H1 (cell line): ENCODE results near the gene INHA. TPM values are rescaled to one million over a fixed set of nuclear protein-coding genes. Genes with fewer than 3 reads are reported as not detected.
A peak's percentile ranks its signal among the peaks of the same experiment; 100 is the strongest.

Experiments
- CTCF ChIA-PET: fragments of 300-600 bp; sonication (Branson Sonifier 250); formaldehyde crosslinking; loops from one replicate; lab custom pipeline; 2021; ENCODE audit not compliant: partially characterized antibody; lab: Charles Lee
- POLR2A ChIA-PET: fragments of 300-600 bp; sonication (Branson Sonifier 250); formaldehyde crosslinking; loops from one replicate; lab custom pipeline; 2021; ENCODE audit warnings: inconsistent platforms; ENCODE audit not compliant: partially characterized antibody; lab: Charles Lee
- DNase-seq, 2 experiments: peaks; one replicate each; pipeline versions ENCODE4 v3.0.0 to v3.0.0-alpha.2; 2010 to 2022; ENCODE audit warnings: low spot score in 2 of 2, low read depth in 1 of 2, mixed read lengths in 1 of 2
- FAIRE-seq: peaks from 2 replicates; lab custom pipeline; 2011; peaks lifted over from hg19 to GRCh38; lab: Jason Lieb, UNC
- H2AFZ ChIP-seq: 2 replicates; pipeline ENCODE4 v1.8.1; 2012; ENCODE audit warnings: low read length, inconsistent platforms
- H2AK5ac ChIP-seq: 2 replicates; pipeline ENCODE4 v1.6.1; 2013; ENCODE audit warnings: low read depth, low read length
- H2BK120ac ChIP-seq: replicated peaks from 2 replicates; pipeline ENCODE3; 2013; ENCODE audit warnings: low read depth, low read length, inconsistent platforms
- H2BK12ac ChIP-seq: 2 replicates; pipeline ENCODE4 v1.6.1; 2013; ENCODE audit warnings: low read depth, low read length
- H2BK15ac ChIP-seq: 2 replicates; pipeline ENCODE4 v1.6.1; 2013; ENCODE audit warnings: low read length
- H2BK20ac ChIP-seq: 2 replicates; pipeline ENCODE4 v1.6.1; 2013; ENCODE audit warnings: low read length
- H2BK5ac ChIP-seq: 2 replicates; pipeline ENCODE4 v1.6.1; 2013; ENCODE audit warnings: low read depth, low read length
- H3K14ac ChIP-seq: 2 replicates; pipeline ENCODE4 v1.6.1; 2013; ENCODE audit warnings: inconsistent platforms; ENCODE audit not compliant: insufficient read length
- H3K18ac ChIP-seq: 2 replicates; pipeline ENCODE4 v1.6.1; 2013; ENCODE audit warnings: low read length; ENCODE audit errors: extremely low read depth
- H3K23ac ChIP-seq: 2 replicates; pipeline ENCODE4 v1.6.1; 2013; ENCODE audit warnings: inconsistent platforms; ENCODE audit not compliant: insufficient read length
- H3K23me2 ChIP-seq: 2 replicates; pipeline ENCODE4 v1.6.1; 2013; ENCODE audit warnings: low read depth, low read length
- H3K27ac ChIP-seq: 2 replicates; pipeline ENCODE4 v1.6.1; 2011; ENCODE audit warnings: low read depth, low read length, inconsistent platforms
- H3K27me3 ChIP-seq, 4 experiments: replicated peaks in 1 of 4; 1 replicate in 1 of 4; 2 replicates in 3 of 4; pipeline versions ENCODE4 v1.6.1 to v1.8.1; 2011 to 2013; ENCODE audit warnings: low read length in 3 of 4, mild to moderate bottlenecking in 3 of 4, inconsistent platforms in 2 of 4, mixed read lengths in 2 of 4, moderate library complexity in 1 of 4; ENCODE audit not compliant: control insufficient read depth in 3 of 4, insufficient read depth in 3 of 4; ENCODE audit errors: extremely low read depth in 1 of 4
- H3K36me3 ChIP-seq, 4 experiments: 2 replicates each; pipeline versions ENCODE4 v1.6.1 to v1.8.1; 2011 to 2013; ENCODE audit warnings: mild to moderate bottlenecking in 4 of 4, low read length in 3 of 4, moderate library complexity in 2 of 4, control low read depth in 1 of 4, inconsistent platforms in 1 of 4; ENCODE audit not compliant: insufficient read depth in 4 of 4, control insufficient read depth in 2 of 4
- H3K4ac ChIP-seq: replicated peaks from 2 replicates; pipeline ENCODE3; 2013; ENCODE audit warnings: low read length, low read depth, mixed read lengths, inconsistent platforms; ENCODE audit not compliant: insufficient read length
- H3K4me1 ChIP-seq, 4 experiments: replicated peaks in 1 of 4; 1 replicate in 1 of 4; 2 replicates in 3 of 4; pipeline versions ENCODE4 v1.6.1 to v1.8.1; 2011 to 2013; ENCODE audit warnings: low read length in 3 of 4, inconsistent platforms in 2 of 4, mixed read lengths in 1 of 4; ENCODE audit not compliant: insufficient read depth in 4 of 4, control insufficient read depth in 3 of 4
- H3K4me2 ChIP-seq, 2 experiments: 2 replicates each; pipeline versions ENCODE4 v1.6.1 to v1.8.1; 2011 to 2013; ENCODE audit warnings: low read depth in 2 of 2, low read length in 2 of 2, control low read depth in 1 of 2, inconsistent platforms in 1 of 2, mild to moderate bottlenecking in 1 of 2; ENCODE audit not compliant: insufficient read depth in 1 of 2
- H3K4me3 ChIP-seq, 4 experiments: fragments of 200-600, 300-600 bp in 1 of 4; sonication (generic), shearing (Covaris generic), sonication (Bioruptor Twin) in 1 of 4; 2 replicates each; pipeline versions ENCODE4 v1.5.1 to v1.8.1; 2011 to 2016; ENCODE audit warnings: low read length in 4 of 4, low read depth in 3 of 4, control low read depth in 2 of 4, inconsistent platforms in 2 of 4, mild to moderate bottlenecking in 2 of 4, mixed read lengths in 1 of 4, moderate library complexity in 1 of 4; ENCODE audit not compliant: insufficient read depth in 2 of 4; ENCODE audit errors: extremely low read depth in 1 of 4
- H3K56ac ChIP-seq: replicated peaks from 2 replicates; pipeline ENCODE3; 2013; ENCODE audit warnings: low read depth, mild to moderate bottlenecking, mixed read lengths, low read length, inconsistent platforms; ENCODE audit not compliant: insufficient read length
- H3K79me1 ChIP-seq: 2 replicates; pipeline ENCODE4 v1.6.1; 2013; ENCODE audit warnings: low read depth, low read length, control low read depth
- H3K79me2 ChIP-seq, 2 experiments: 2 replicates each; pipeline versions ENCODE4 v1.6.1 to v1.8.1; 2012 to 2013; ENCODE audit warnings: low read length in 2 of 2, mild to moderate bottlenecking in 2 of 2, inconsistent platforms in 1 of 2; ENCODE audit not compliant: insufficient read depth in 2 of 2, control insufficient read depth in 1 of 2
- H3K9ac ChIP-seq, 4 experiments: replicated peaks in 1 of 4; 1 replicate in 1 of 4; 2 replicates in 3 of 4; pipeline versions ENCODE4 v1.6.1 to v1.8.1; 2011 to 2013; ENCODE audit warnings: low read depth in 3 of 4, low read length in 3 of 4, control low read depth in 2 of 4, mild to moderate bottlenecking in 2 of 4, moderate library complexity in 2 of 4, inconsistent platforms in 1 of 4; ENCODE audit errors: extremely low read depth in 1 of 4
- H3K9me3 ChIP-seq, 2 experiments: 2 replicates each; pipeline versions ENCODE4 v1.6.1 to v1.8.1; 2012 to 2013; ENCODE audit warnings: mild to moderate bottlenecking in 2 of 2, moderate library complexity in 2 of 2, control low read depth in 1 of 2, inconsistent platforms in 1 of 2, low read depth in 1 of 2, low read length in 1 of 2, mixed read lengths in 1 of 2; ENCODE audit not compliant: insufficient read depth in 2 of 2
- H4K20me1 ChIP-seq, 2 experiments: replicated peaks in 1 of 2; 2 replicates each; pipeline versions ENCODE3 to v1.8.1; 2011 to 2013; ENCODE audit warnings: inconsistent platforms in 2 of 2, low read length in 2 of 2, mild to moderate bottlenecking in 1 of 2; ENCODE audit not compliant: insufficient read depth in 2 of 2, control insufficient read depth in 1 of 2
- H4K5ac ChIP-seq: 2 replicates; pipeline ENCODE4 v1.6.1; 2013; ENCODE audit warnings: low read length, low read depth, mixed read lengths, inconsistent platforms; ENCODE audit not compliant: insufficient read length
- H4K8ac ChIP-seq: 2 replicates; pipeline ENCODE4 v1.8.0; 2013; ENCODE audit warnings: mild to moderate bottlenecking, moderate library complexity, low read length, inconsistent platforms; ENCODE audit not compliant: insufficient read depth; ENCODE audit errors: extremely low read depth
- H4K91ac ChIP-seq: replicated peaks from 2 replicates; pipeline ENCODE3; 2013; ENCODE audit warnings: low read length, mixed read lengths, inconsistent platforms; ENCODE audit not compliant: insufficient read length
- BACH1 ChIP-seq: IDR thresholded peaks from 2 replicates; pipeline ENCODE4 v1.6.1; 2012; ENCODE audit warnings: low read length, improper control_type of control experiment
- POLR2AphosphoS5 ChIP-seq: IDR thresholded peaks from 2 replicates; pipeline ENCODE4 v1.6.1; 2011; ENCODE audit warnings: low read depth, low read length
- WGBS, 2 experiments: shearing (Covaris generic) in 1 of 2; methylation state at CpG; one replicate each; pipeline versions ENCODE4 v1.1.6 to v1.1.7; 2013 to 2015; ENCODE audit warnings: low lambda C conversion rate in 2 of 2, mixed read lengths in 2 of 2, inconsistent platforms in 1 of 2, low coverage in 1 of 2, missing lambda C conversion rate in 1 of 2; ENCODE audit not compliant: insufficient replicate concordance in 2 of 2, insufficient coverage in 1 of 2, insufficient read length in 1 of 2; ENCODE audit errors: extremely low coverage in 1 of 2, missing lambda C conversion rate in 1 of 2; 5-methylcytosine and 5-hydroxymethylcytosine counted together
- polyA plus RNA-seq, 7 experiments: library from polyadenylated mRNA; depleted of rRNA in 3 of 7; stranded (reverse) in 5 of 7; unstranded in 2 of 7; fragments of >200 nt in 5 of 7; fragments of 200-250 nt in 2 of 7; gene quantifications; 1 replicate in 5 of 7; 2 replicates in 1 of 7; 4 replicates in 1 of 7; pipeline versions ENCODE4 v1.2.1 to v1.2.3, GENCODE V29; 2011 to 2013; ENCODE audit warnings: missing spikeins in 2 of 7, mixed read lengths in 2 of 7
- total RNA-seq: library from RNA; stranded (reverse); fragmentation: NEBNext Ultra II Directional; extraction: Animal tissue kit (Norgen Biotek cat#: 25700); gene quantifications from 2 replicates; pipeline ENCODE4 v1.2.1, GENCODE V29; 2021

INHA gene
- total and polyA plus RNA-seq, 2 of the 8 experiments (the other 6 are each of a cell fraction or from before 2014, with no cell fraction given): 0.65 to 2.7 TPM

DNA sequence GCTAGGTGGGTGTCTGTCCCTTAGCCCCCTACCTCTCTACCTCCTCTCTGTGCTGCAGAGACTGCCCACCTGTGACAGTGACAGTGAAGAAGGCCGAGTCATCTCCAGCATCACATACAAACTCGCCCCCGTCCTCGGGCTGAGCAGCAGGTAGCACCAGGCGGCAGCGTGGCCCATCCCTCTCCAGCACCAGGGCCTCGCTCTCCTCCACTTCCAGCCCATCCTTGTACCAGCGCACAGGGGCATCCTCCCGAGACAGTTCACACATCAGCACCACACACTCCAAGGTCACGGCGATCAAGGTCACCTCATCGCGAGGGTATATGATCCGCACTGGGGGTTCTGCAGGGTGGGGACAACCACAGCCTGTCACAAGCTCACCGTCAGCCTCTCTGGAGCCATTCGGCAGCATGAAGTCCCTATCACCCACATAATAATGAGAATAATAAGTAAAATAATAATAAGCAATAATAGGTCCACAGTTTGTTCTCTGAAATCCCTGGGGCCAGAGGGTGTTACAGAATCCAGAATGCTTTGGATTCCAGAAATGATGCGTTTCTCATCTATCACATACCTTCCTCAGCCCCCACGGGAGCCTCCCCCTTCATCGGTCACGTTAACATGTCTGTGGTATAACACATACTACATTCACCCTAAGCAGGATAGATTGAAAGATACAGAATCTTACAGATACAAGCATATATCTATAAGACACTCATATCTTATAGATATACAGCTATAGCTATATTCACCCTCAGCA, 12.8 kb upstream of the INHA start:
- Histone ChIP-seq H3K9me3 (no peaks in the 10 kb centered on the region), H3K56ac (no peak overlapping the region), H2BK120ac (no peak overlapping the region), H3K79me1 (0 out of 2 replicates have a peak, but pooled peaks cover under 1% of the 10 kb centered on the region), H4K91ac (peak overlapping the region; percentile 82), H3K27ac (no peak overlapping the region), H3K14ac (no peak overlapping the region), H2AFZ (no peak overlapping the region), H4K5ac (no peak overlapping the region), H2BK15ac (no peak overlapping the region; the same call in 1 of the 2 replicates), H2BK5ac (peak overlapping the region; percentile 46; the same call in 1 of the 2 replicates), H2BK20ac (no peak overlapping the region), H3K23me2 (no peaks in the 10 kb centered on the region), H3K27me3 (no peaks in the 10 kb centered on the region; a peak in 2 of 7 replicates), H3K79me2 (peaks cover 0 to 2% of the 10 kb centered on the region in 2 experiments; a peak in 1 of 4 replicates), H2AK5ac (peak overlapping the region; percentile 69; the same call in 1 of the 2 replicates), H3K9ac (no peak overlapping the region), H3K4me2 (no peak overlapping the region), H3K4me1 (peaks cover 5 to 36% (median 30%) of the 10 kb centered on the region in 4 experiments), H4K20me1 (peaks cover 0 to 2% of the 10 kb centered on the region in 2 experiments), H3K4ac (no peak overlapping the region), H3K23ac (no peak overlapping the region), H3K36me3 (peaks cover 0 to 21% (median 9%) of the 10 kb centered on the region in 4 experiments; a peak in 5 of 8 replicates), H2BK12ac (0 out of 2 replicates have a peak overlapping the region, but pooled peaks have one; percentile 30), H3K4me3 (no peak overlapping the region), H3K18ac (no peak overlapping the region), H4K8ac (no peak overlapping the region)
- ChIA-PET CTCF (interaction anchor here (0.6 to 19.7 kb wide), 37 partner anchors 9 to 170 kb away, joined by 3 to 293 read pairs (median 8); partner anchors contain the start of genes ASIC4, CHPF, DNPEP and INHA), POLR2A (interaction anchor here (0.8 to 17.5 kb wide), 7 partner anchors 8 to 50 kb away, joined by 3 to 293 read pairs (median 44); partner anchors contain the start of genes CHPF, INHA, OBSL1 and STK11IP)
- FAIRE-seq: no peak
- 90% methylated on average over 16 of the region's 20 CpGs; no CpG with 5 or more reads in 1 of the 2 experiments for WGBS, 2 experiments
- no peak for DNase-seq
- TF ChIP-seq POLR2AphosphoS5 (peak; percentile 45; the same call in 1 of the 2 replicates), BACH1 (no peak)
